Esophagus squamous epithelium (tissue), 4 donors: ENCODE results near the gene ANKRD52.

Source experiments
- POLR2A ChIP-seq, 4 donors: fragments of 450-650 bp; IDR thresholded peaks; one replicate each; pipeline ENCODE4 v1.6.1; 2017; ENCODE audit warnings: antibody characterized with exemption in 4 of 4, mild to moderate bottlenecking in 4 of 4, moderate library complexity in 3 of 4
- TF ChIP-seq, protein P1 (sequence below), 6 experiments: fragments of 450-650 bp in 4 of 6; fragments of 200-600 bp in 2 of 6; sonication (generic) in 2 of 6; IDR thresholded peaks; one replicate each; pipeline ENCODE4 v1.5.1; 2016 to 2019; ENCODE audit warnings: antibody characterized with exemption in 6 of 6, mild to moderate bottlenecking in 4 of 6, moderate library complexity in 4 of 6

DNA sequence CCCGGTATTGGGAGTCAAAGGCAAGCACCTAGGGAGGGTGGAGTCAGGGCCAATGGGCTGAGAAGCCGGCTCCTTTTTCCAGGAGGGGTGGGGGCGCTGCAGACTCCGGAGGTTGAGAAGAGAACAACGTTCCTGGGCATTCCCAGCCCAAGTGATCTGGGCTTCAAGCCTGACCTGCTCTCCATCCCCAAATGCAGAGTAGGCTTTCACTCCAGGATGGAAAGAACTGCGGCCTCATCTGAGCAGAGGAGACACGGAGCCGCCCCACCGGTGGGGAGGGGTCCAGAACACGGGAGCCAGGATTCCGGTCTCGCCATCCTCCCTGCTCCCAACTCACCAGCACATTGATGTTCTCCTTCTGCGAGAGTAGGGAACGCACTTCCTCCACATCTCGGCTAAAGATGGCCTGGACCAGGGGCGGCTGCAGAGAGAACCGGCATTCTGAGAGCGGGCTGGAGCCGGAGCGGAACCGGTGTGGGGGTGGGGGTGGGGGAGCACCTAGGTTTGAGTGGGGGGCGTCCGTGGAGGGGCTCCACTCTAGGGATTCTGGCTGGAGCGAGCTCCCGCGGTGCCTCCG lies 605 bp downstream of the ANKRD52 start:
- TF ChIP-seq POLR2A (IDR thresholded peaks at IDR 0.05): no peak
- TF ChIP-seq, protein P1, sequence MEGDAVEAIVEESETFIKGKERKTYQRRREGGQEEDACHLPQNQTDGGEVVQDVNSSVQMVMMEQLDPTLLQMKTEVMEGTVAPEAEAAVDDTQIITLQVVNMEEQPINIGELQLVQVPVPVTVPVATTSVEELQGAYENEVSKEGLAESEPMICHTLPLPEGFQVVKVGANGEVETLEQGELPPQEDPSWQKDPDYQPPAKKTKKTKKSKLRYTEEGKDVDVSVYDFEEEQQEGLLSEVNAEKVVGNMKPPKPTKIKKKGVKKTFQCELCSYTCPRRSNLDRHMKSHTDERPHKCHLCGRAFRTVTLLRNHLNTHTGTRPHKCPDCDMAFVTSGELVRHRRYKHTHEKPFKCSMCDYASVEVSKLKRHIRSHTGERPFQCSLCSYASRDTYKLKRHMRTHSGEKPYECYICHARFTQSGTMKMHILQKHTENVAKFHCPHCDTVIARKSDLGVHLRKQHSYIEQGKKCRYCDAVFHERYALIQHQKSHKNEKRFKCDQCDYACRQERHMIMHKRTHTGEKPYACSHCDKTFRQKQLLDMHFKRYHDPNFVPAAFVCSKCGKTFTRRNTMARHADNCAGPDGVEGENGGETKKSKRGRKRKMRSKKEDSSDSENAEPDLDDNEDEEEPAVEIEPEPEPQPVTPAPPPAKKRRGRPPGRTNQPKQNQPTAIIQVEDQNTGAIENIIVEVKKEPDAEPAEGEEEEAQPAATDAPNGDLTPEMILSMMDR (IDR thresholded peaks at IDR 0.05): no peak
